H9 (cell line): ENCODE results near the gene CWC22. TPM values are rescaled to one million over a fixed set of nuclear protein-coding genes. Genes with fewer than 3 reads are reported as not detected.

Experiments used
- DNase-seq: peaks from one replicate; pipeline ENCODE4 v3.0.0-alpha.2; 2017
- H2AFZ ChIP-seq: one replicate; pipeline ENCODE4 v1.6.1; 2013; ENCODE audit warnings: mild to moderate bottlenecking, low read length, control low read depth, moderate library complexity
- H2AK5ac ChIP-seq: 2 replicates; pipeline ENCODE4 v1.6.1; 2013; ENCODE audit warnings: low read length, control low read depth, mixed read lengths; ENCODE audit not compliant: insufficient read length
- H2BK120ac ChIP-seq: one replicate; pipeline ENCODE4 v1.6.1; 2013; ENCODE audit warnings: low read depth, mild to moderate bottlenecking, low read length, control low read depth, inconsistent platforms; ENCODE audit not compliant: poor library complexity, severe bottlenecking
- H2BK12ac ChIP-seq: 2 replicates; pipeline ENCODE4 v1.6.1; 2013; ENCODE audit warnings: low read length, control low read depth, mixed read lengths, low read depth; ENCODE audit not compliant: insufficient read length
- H2BK15ac ChIP-seq: 2 replicates; pipeline ENCODE4 v1.6.1; 2013; ENCODE audit warnings: low read depth, low read length, control low read depth
- H2BK20ac ChIP-seq: one replicate; pipeline ENCODE4 v1.6.1; 2013; ENCODE audit warnings: low read depth, mild to moderate bottlenecking, low read length, control low read depth, inconsistent platforms; ENCODE audit not compliant: poor library complexity, severe bottlenecking
- H2BK5ac ChIP-seq: 2 replicates; pipeline ENCODE4 v1.6.1; 2013; ENCODE audit warnings: low read length, control low read depth, mixed read lengths; ENCODE audit not compliant: insufficient read length
- H3K14ac ChIP-seq: 2 replicates; pipeline ENCODE4 v1.6.1; 2013; ENCODE audit warnings: low read length, control low read depth; ENCODE audit not compliant: insufficient read depth
- H3K18ac ChIP-seq: 2 replicates; pipeline ENCODE4 v1.6.1; 2013; ENCODE audit warnings: low read depth, mild to moderate bottlenecking, mixed read lengths, low read length, control low read depth; ENCODE audit not compliant: insufficient read length
- H3K23ac ChIP-seq: 2 replicates; pipeline ENCODE4 v1.6.1; 2013; ENCODE audit warnings: low read length, control low read depth, mixed read lengths, low read depth; ENCODE audit not compliant: insufficient read length
- H3K23me2 ChIP-seq: 2 replicates; pipeline ENCODE4 v1.6.1; 2013; ENCODE audit warnings: low read depth, mild to moderate bottlenecking, mixed read lengths, low read length, control low read depth; ENCODE audit not compliant: insufficient read length, poor library complexity, severe bottlenecking
- H3K27ac ChIP-seq: 2 replicates; pipeline ENCODE4 v1.5.1; 2013; ENCODE audit warnings: low read length, control low read depth, mixed read lengths, low read depth; ENCODE audit not compliant: insufficient read length
- H3K27me3 ChIP-seq: 2 replicates; pipeline ENCODE4 v1.6.1; 2013; ENCODE audit warnings: low read length, control low read depth, inconsistent platforms; ENCODE audit not compliant: insufficient read depth
- H3K4ac ChIP-seq: 2 replicates; pipeline ENCODE4 v1.6.1; 2013; ENCODE audit warnings: low read depth, mild to moderate bottlenecking, control low read depth, inconsistent platforms, low read length, moderate library complexity
- H3K4me1 ChIP-seq: 2 replicates; pipeline ENCODE4 v1.6.1; 2013; ENCODE audit warnings: low read length, control low read depth, inconsistent platforms; ENCODE audit not compliant: insufficient read depth
- H3K4me2 ChIP-seq: 2 replicates; pipeline ENCODE4 v1.6.1; 2013; ENCODE audit warnings: low read length, control low read depth, mixed read lengths; ENCODE audit not compliant: insufficient read length, insufficient read depth
- H3K56ac ChIP-seq: 2 replicates; pipeline ENCODE4 v1.6.1; 2013; ENCODE audit warnings: low read depth, mild to moderate bottlenecking, mixed read lengths, low read length, control low read depth; ENCODE audit not compliant: insufficient read length
- H3K79me1 ChIP-seq: 2 replicates; pipeline ENCODE4 v1.6.1; 2013; ENCODE audit warnings: low read depth, mild to moderate bottlenecking, moderate library complexity, low read length, control low read depth, inconsistent platforms; ENCODE audit not compliant: insufficient read depth, poor library complexity, severe bottlenecking
- H3K79me2 ChIP-seq: 2 replicates; pipeline ENCODE4 v1.6.1; 2013; ENCODE audit warnings: low read length, control low read depth, inconsistent platforms; ENCODE audit not compliant: insufficient read depth
- H3K9ac ChIP-seq: 2 replicates; pipeline ENCODE4 v1.6.1; 2013; ENCODE audit warnings: low read length, control low read depth, mixed read lengths; ENCODE audit not compliant: insufficient read length; ENCODE audit errors: extremely low read depth
- H3K9me3 ChIP-seq: one replicate; pipeline ENCODE4 v1.6.1; 2013; ENCODE audit warnings: low read depth, low read length, inconsistent platforms; ENCODE audit not compliant: control insufficient read depth
- H3T11ph ChIP-seq: one replicate; pipeline ENCODE4 v1.6.1; 2013; ENCODE audit warnings: mild to moderate bottlenecking, low read length, control low read depth, inconsistent platforms
- H4K20me1 ChIP-seq: one replicate; pipeline ENCODE4 v1.6.1; 2013; ENCODE audit not compliant: control insufficient read depth, insufficient read length, insufficient read depth
- H4K5ac ChIP-seq: 2 replicates; pipeline ENCODE4 v1.6.1; 2013; ENCODE audit warnings: low read depth, mild to moderate bottlenecking, mixed read lengths, low read length, control low read depth; ENCODE audit not compliant: insufficient read length
- H4K8ac ChIP-seq: replicated peaks from 2 replicates; pipeline ENCODE4 v1.6.1; 2013; ENCODE audit warnings: low read length, control low read depth, mixed read lengths, low read depth; ENCODE audit not compliant: insufficient read length
- H4K91ac ChIP-seq: 2 replicates; pipeline ENCODE4 v1.6.1; 2013; ENCODE audit warnings: low read depth, mild to moderate bottlenecking, moderate library complexity, mixed read lengths, low read length, control low read depth; ENCODE audit not compliant: insufficient read length
- H3K27ac Mint-ChIP-seq, 3 experiments: 2 replicates in 2 of 3; 3 replicates in 1 of 3; pipeline ENCODE4 v1.8.0; 2020 to 2021; ENCODE audit warnings: mixed read lengths in 3 of 3, mild to moderate bottlenecking in 1 of 3, moderate library complexity in 1 of 3
- H3K27me3 Mint-ChIP-seq: 2 replicates; pipeline ENCODE4 v1.8.0; 2021; ENCODE audit warnings: low read depth, mild to moderate bottlenecking, moderate library complexity, mixed read lengths
- H3K36me3 Mint-ChIP-seq, 3 experiments: 2 replicates in 2 of 3; 3 replicates in 1 of 3; pipeline ENCODE4 v1.8.0; 2020 to 2021; ENCODE audit warnings: low read depth in 3 of 3, mixed read lengths in 3 of 3; ENCODE audit not compliant: insufficient read depth in 1 of 3
- H3K4me1 Mint-ChIP-seq, 2 experiments: 2 replicates each; pipeline ENCODE4 v1.8.0; 2020; ENCODE audit warnings: mixed read lengths in 2 of 2
- H3K4me3 Mint-ChIP-seq, 2 experiments: 2 replicates in 1 of 2; 3 replicates in 1 of 2; pipeline ENCODE4 v1.8.0; 2020 to 2021; ENCODE audit warnings: mild to moderate bottlenecking in 2 of 2, mixed read lengths in 2 of 2, moderate library complexity in 1 of 2
- H3K9me3 Mint-ChIP-seq, 2 experiments: 2 replicates in 1 of 2; 3 replicates in 1 of 2; pipeline ENCODE4 v1.8.0; 2020; ENCODE audit warnings: mild to moderate bottlenecking in 2 of 2, mixed read lengths in 2 of 2, moderate library complexity in 1 of 2
- CTCF ChIP-seq: fragments of 200-600 bp; sonication (generic); conservative IDR thresholded peaks from 3 replicates; pipeline ENCODE4 v1.8.0; 2021; ENCODE audit warnings: antibody characterized with exemption, mild to moderate bottlenecking
- WGBS: extraction: QIAGEN DNeasy Blood & Tissue Kit; methylation state at CpG from one replicate; pipeline ENCODE4 v1.1.7; 2013; ENCODE audit warnings: missing lambda C conversion rate, low lambda C conversion rate, mixed read lengths; ENCODE audit not compliant: insufficient read length; ENCODE audit errors: extremely low coverage; 5-methylcytosine and 5-hydroxymethylcytosine counted together
- total RNA-seq: library from RNA; stranded (reverse); gene quantifications from 2 replicates; pipeline ENCODE4 v1.2.1, GENCODE V29; 2021

CWC22 gene
- total RNA-seq, 1 experiment from 2014 or later = 43.4 TPM

GRCh38 chr2:180050246-180050645, 43.1 kb upstream of the CWC22 start:
- Histone ChIP-seq H3K79me2 (no peaks in the 10 kb centered on the region), H3K79me1 (no peaks in the 10 kb centered on the region), H3K23ac (no peak overlapping the region), H3K27ac (no peak overlapping the region), H2AK5ac (no peak overlapping the region), H3K56ac (no peak overlapping the region), H3K27me3 (no peaks in the 10 kb centered on the region), H4K91ac (no peak overlapping the region), H3K9ac (no peak overlapping the region), H2BK5ac (no peak overlapping the region), H3K4ac (no peak overlapping the region), H4K8ac (no peak overlapping the region), H2BK20ac (no peak overlapping the region), H4K20me1 (no peaks in the 10 kb centered on the region), H3T11ph (no peak overlapping the region), H2BK12ac (no peak overlapping the region), H2BK120ac (no peak overlapping the region), H2AFZ (no peak overlapping the region), H3K18ac (no peak overlapping the region), H2BK15ac (no peak overlapping the region), H4K5ac (no peak overlapping the region), H3K9me3 (no peaks in the 10 kb centered on the region), H3K4me1 (no peaks in the 10 kb centered on the region), H3K23me2 (no peaks in the 10 kb centered on the region), H3K14ac (no peak overlapping the region), H3K4me2 (no peak overlapping the region)
- H3K4me1 Mint-ChIP-seq = peaks cover 2 to 5% of the 10 kb centered on the region in 2 experiments; a peak in 3 of 4 replicates
- no CpG with 5 or more reads among the region's 3 CpGs for WGBS
- peaks cover 16% of the 10 kb centered on the region in 2 experiments; a peak in 4 of 5 replicates for H3K9me3 Mint-ChIP-seq
- peaks cover 5 to 22% (median 18%) of the 10 kb centered on the region in 3 experiments; a peak in 5 of 7 replicates for H3K36me3 Mint-ChIP-seq
- DNase-seq = no peak
- no peak overlapping the region for H3K27ac Mint-ChIP-seq
- TF ChIP-seq CTCF = no peak
- H3K27me3 Mint-ChIP-seq = no peaks in the 10 kb centered on the region
- no peak overlapping the region for H3K4me3 Mint-ChIP-seq
